MM.1S (cell line): ENCODE results near the gene RPS2.

Source experiments
- DNase-seq: peaks from one replicate; pipeline ENCODE4 v3.0.0-alpha.2; 2015
- H2AFZ ChIP-seq: fragments of 300-600 bp; sonication (generic); 2 replicates; pipeline ENCODE4 v1.6.0; 2016; ENCODE audit warnings: antibody characterized with exemption, low read length
- H3F3A ChIP-seq: fragments of 300-600 bp; sonication (generic); 2 replicates; pipeline ENCODE4 v1.6.1; 2016; ENCODE audit warnings: mild to moderate bottlenecking, antibody characterized with exemption, low read length, moderate library complexity, mixed read lengths; ENCODE audit not compliant: insufficient read depth
- H3K27ac ChIP-seq: fragments of 300-600 bp; sonication (generic); 2 replicates; pipeline ENCODE4 v1.5.1; 2016; ENCODE audit warnings: mild to moderate bottlenecking, low read length
- H3K27me3 ChIP-seq: fragments of 300-600 bp; sonication (generic); replicated peaks from 2 replicates; pipeline ENCODE4 v1.6.0; 2016; ENCODE audit warnings: low read length; ENCODE audit not compliant: insufficient read depth
- H3K36me3 ChIP-seq: fragments of 300-600 bp; sonication (generic); replicated peaks from 2 replicates; pipeline ENCODE4 v1.6.1; 2016; ENCODE audit warnings: mild to moderate bottlenecking, low read length, mixed read lengths; ENCODE audit not compliant: insufficient read depth
- H3K4me1 ChIP-seq: fragments of 300-600 bp; sonication (generic); 2 replicates; pipeline ENCODE4 v1.6.1; 2016; ENCODE audit warnings: low read length, mixed read lengths
- H3K4me2 ChIP-seq: fragments of 300-600 bp; sonication (generic); 2 replicates; pipeline ENCODE4 v1.6.0; 2016; ENCODE audit warnings: low read depth, low read length
- H3K4me3 ChIP-seq: fragments of 300-600 bp; sonication (generic); 2 replicates; pipeline ENCODE4 v1.5.1; 2016; ENCODE audit warnings: low read length, mixed read lengths
- H3K79me2 ChIP-seq: fragments of 300-600 bp; sonication (generic); 2 replicates; pipeline ENCODE4 v1.6.1; 2016; ENCODE audit warnings: mixed run types, low read length, mixed read lengths
- H3K9ac ChIP-seq: fragments of 300-600 bp; sonication (generic); 2 replicates; pipeline ENCODE4 v1.6.1; 2016; ENCODE audit warnings: low read length, mixed read lengths
- H3K9me2 ChIP-seq: fragments of 300-600 bp; sonication (generic); replicated peaks from 2 replicates; pipeline ENCODE4 v1.6.1; 2016; ENCODE audit warnings: mild to moderate bottlenecking, low read length, mixed read lengths; ENCODE audit not compliant: insufficient read depth
- H3K9me3 ChIP-seq: fragments of 300-600 bp; sonication (generic); replicated peaks from 2 replicates; pipeline ENCODE4 v1.6.1; 2016; ENCODE audit warnings: mild to moderate bottlenecking, low read length, mixed read lengths; ENCODE audit not compliant: insufficient read depth
- H4K20me1 ChIP-seq: fragments of 300-600 bp; sonication (generic); 2 replicates; pipeline ENCODE4 v1.6.1; 2016; ENCODE audit warnings: mild to moderate bottlenecking, low read length, moderate library complexity, mixed read lengths; ENCODE audit not compliant: insufficient read depth
- CTCF ChIP-seq: fragments of 300-600 bp; sonication (generic); IDR thresholded peaks from 2 replicates; pipeline ENCODE4 v1.5.1; 2016; ENCODE audit warnings: antibody characterized with exemption, low read length, mixed read lengths
- EZH2 ChIP-seq: fragments of 300-600 bp; sonication (generic); optimal IDR thresholded peaks from 2 replicates; pipeline ENCODE3; 2017; ENCODE audit warnings: low read depth, mild to moderate bottlenecking, antibody characterized with exemption, low read length, mixed read lengths
- EZH2phosphoT487 ChIP-seq: fragments of 300-600 bp; sonication (generic); IDR thresholded peaks from 2 replicates; pipeline ENCODE4 v1.6.1; 2018; ENCODE audit warnings: antibody characterized with exemption, low read length

The RPS2 gene

GRCh38 chr16:1936945-1937479 lies 27.6 kb downstream of the RPS2 start:
- Histone ChIP-seq H3F3A (no peaks in the 10 kb centered on the region), H3K4me3 (no peak overlapping the region), H3K9me3 (no peaks in the 10 kb centered on the region), H3K27me3 (no peaks in the 10 kb centered on the region), H3K4me2 (no peak overlapping the region), H3K36me3 (peaks cover 3% of the 10 kb centered on the region; the same call in 1 of the 2 replicates), H2AFZ (no peak overlapping the region), H3K9me2 (no peaks in the 10 kb centered on the region), H3K79me2 (no peaks in the 10 kb centered on the region), H4K20me1 (no peaks in the 10 kb centered on the region), H3K9ac (no peak overlapping the region), H3K4me1 (no peaks in the 10 kb centered on the region), H3K27ac (no peak overlapping the region)
- DNase-seq = no peak
- TF ChIP-seq CTCF = no peak
- no peak for TF ChIP-seq EZH2
- TF ChIP-seq EZH2phosphoT487 = no peak

GRCh38 chr16:1933097-1933661 lies 31.4 kb downstream of the RPS2 start:
- Histone ChIP-seq H3K36me3 (no peaks in the 10 kb centered on the region), H3K9me3 (no peaks in the 10 kb centered on the region), H3K4me2 (no peak overlapping the region), H3K9me2 (no peaks in the 10 kb centered on the region), H3K4me1 (peaks cover 5% of the 10 kb centered on the region), H4K20me1 (no peaks in the 10 kb centered on the region), H3K9ac (no peak overlapping the region), H3K4me3 (no peak overlapping the region), H2AFZ (no peak overlapping the region), H3K27me3 (0 out of 2 replicates have a peak, but pooled peaks cover 3% of the 10 kb centered on the region), H3K27ac (no peak overlapping the region), H3K79me2 (no peaks in the 10 kb centered on the region), H3F3A (no peaks in the 10 kb centered on the region)
- TF ChIP-seq CTCF (no peak), EZH2 (no peak), EZH2phosphoT487 (no peak)
- no peak for DNase-seq

- H3K9me3 ChIP-seq = no peaks in the 10 kb centered on the region
- H3K27ac ChIP-seq = no peak overlapping the region
- H2AFZ ChIP-seq = no peak overlapping the region
- no peak overlapping the region for H3K9ac ChIP-seq
- no peak for TF ChIP-seq EZH2
- TF ChIP-seq EZH2phosphoT487 = no peak
- no peak for TF ChIP-seq CTCF
- DNase-seq = no peak
- H4K20me1 ChIP-seq = no peaks in the 10 kb centered on the region
- H3K4me2 ChIP-seq = no peak overlapping the region
- H3K27me3 ChIP-seq = 0 out of 2 replicates have a peak, but pooled peaks cover 3% of the 10 kb centered on the region
- peaks cover 5% of the 10 kb centered on the region for H3K4me1 ChIP-seq
- no peaks in the 10 kb centered on the region for H3K9me2 ChIP-seq
- H3K79me2 ChIP-seq = no peaks in the 10 kb centered on the region
- H3K36me3 ChIP-seq = no peaks in the 10 kb centered on the region
- H3K4me3 ChIP-seq = no peak overlapping the region
- H3F3A ChIP-seq = no peaks in the 10 kb centered on the region
Observed at GRCh38 chr16:1932050-1933028, 32.3 kb downstream of the RPS2 start.
